HepG2 (cell line): Measurements from ENCODE around the gene ILRUN.

Experiments used
- FIP1L1 ChIP-seq: fragments of 200-400 bp; formaldehyde crosslinking; IDR thresholded peaks from 2 replicates; pipeline ENCODE4 v1.6.1; 2018; ENCODE audit warnings: low read depth, mild to moderate bottlenecking, low read length, moderate library complexity, borderline replicate concordance; ENCODE audit not compliant: insufficient read depth
- TAF15 ChIP-seq: fragments of 200-400 bp; formaldehyde crosslinking; IDR thresholded peaks from one replicate; pipeline ENCODE4 v1.6.1; 2018; ENCODE audit warnings: mild to moderate bottlenecking, low read depth, low read length; ENCODE audit not compliant: poor library complexity, severe bottlenecking

GRCh38 chr6:34718976-34719375 lies 22.4 kb upstream of the ILRUN start:
- TF ChIP-seq TAF15 (no peak), FIP1L1 (no peak)
